HUES48 (cell line): Measurements from ENCODE around the gene PXDN.

Experiments
- H3K27ac ChIP-seq: one replicate; pipeline ENCODE4 v1.7.0; 2013; ENCODE audit warnings: low read depth, low read length, inconsistent platforms
- H3K27me3 ChIP-seq: 2 replicates; pipeline ENCODE4 v1.6.1; 2013; ENCODE audit warnings: mild to moderate bottlenecking, low read length; ENCODE audit not compliant: control insufficient read depth, insufficient read depth
- H3K36me3 ChIP-seq: 2 replicates; pipeline ENCODE4 v1.6.1; 2013; ENCODE audit warnings: low read length; ENCODE audit not compliant: control insufficient read depth, insufficient read depth
- H3K4me1 ChIP-seq: 2 replicates; pipeline ENCODE4 v1.6.1; 2013; ENCODE audit warnings: mild to moderate bottlenecking, low read length; ENCODE audit not compliant: control insufficient read depth, insufficient read depth
- H3K4me3 ChIP-seq: 2 replicates; pipeline ENCODE4 v1.5.1; 2013; ENCODE audit warnings: mild to moderate bottlenecking, low read depth, low read length
- H3K9ac ChIP-seq: 2 replicates; pipeline ENCODE4 v1.6.1; 2013; ENCODE audit warnings: mild to moderate bottlenecking, low read depth, low read length, moderate library complexity
- H3K9me3 ChIP-seq: 2 replicates; pipeline ENCODE4 v1.6.1; 2013; ENCODE audit warnings: low read length; ENCODE audit not compliant: control insufficient read depth, insufficient read depth

PXDN gene

GRCh38 chr2:1656326-1656960, 87.9 kb downstream of the PXDN start:
- Histone ChIP-seq H3K27me3 (no peaks in the 10 kb centered on the region), H3K4me1 (no peaks in the 10 kb centered on the region), H3K27ac (no peak overlapping the region), H3K9me3 (no peaks in the 10 kb centered on the region), H3K9ac (no peak overlapping the region), H3K4me3 (no peak overlapping the region), H3K36me3 (peaks cover 62% of the 10 kb centered on the region)

GRCh38 chr2:1655461-1655860, 88.9 kb downstream of the PXDN start:
- H3K4me1 ChIP-seq, result no peaks in the 10 kb centered on the region
- H3K9me3 ChIP-seq, result no peaks in the 10 kb centered on the region
- no peak overlapping the region for H3K9ac ChIP-seq
- H3K27ac ChIP-seq, result no peak overlapping the region
- peaks cover 60% of the 10 kb centered on the region for H3K36me3 ChIP-seq
- no peak overlapping the region for H3K4me3 ChIP-seq
- H3K27me3 ChIP-seq, result no peaks in the 10 kb centered on the region

DNA sequence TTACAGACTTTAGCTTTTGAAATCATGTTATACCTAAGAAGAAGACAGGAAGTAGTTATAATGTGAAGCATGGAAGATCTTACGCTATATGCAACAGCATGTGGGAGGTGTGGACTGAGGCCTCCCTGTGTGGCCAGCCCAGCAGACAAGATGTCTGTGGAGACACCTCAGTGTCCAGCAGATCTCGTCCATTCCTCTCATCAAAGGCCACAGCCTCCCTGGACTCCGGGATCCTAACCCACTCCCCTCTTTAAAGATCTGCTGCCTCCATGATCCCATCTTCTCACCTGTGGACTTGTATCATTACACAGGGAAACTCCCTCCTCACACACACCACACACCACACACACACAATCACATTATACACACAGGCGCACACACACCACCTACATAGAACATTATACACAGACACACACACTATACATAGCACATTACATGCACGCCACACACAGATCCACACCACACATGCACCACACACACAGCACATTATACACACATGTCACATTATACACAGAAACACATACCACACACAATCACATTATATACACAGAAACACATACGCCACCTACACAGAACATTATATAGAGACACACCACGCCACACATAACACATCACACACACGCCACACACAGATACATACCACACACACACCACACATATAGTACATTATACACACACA, 89.5 kb downstream of the PXDN start:
- Histone ChIP-seq H3K27me3 (no peaks in the 10 kb centered on the region), H3K4me3 (no peak overlapping the region), H3K27ac (no peak overlapping the region), H3K36me3 (peaks cover 60% of the 10 kb centered on the region), H3K9me3 (no peaks in the 10 kb centered on the region), H3K4me1 (no peaks in the 10 kb centered on the region), H3K9ac (no peak overlapping the region)

DNA sequence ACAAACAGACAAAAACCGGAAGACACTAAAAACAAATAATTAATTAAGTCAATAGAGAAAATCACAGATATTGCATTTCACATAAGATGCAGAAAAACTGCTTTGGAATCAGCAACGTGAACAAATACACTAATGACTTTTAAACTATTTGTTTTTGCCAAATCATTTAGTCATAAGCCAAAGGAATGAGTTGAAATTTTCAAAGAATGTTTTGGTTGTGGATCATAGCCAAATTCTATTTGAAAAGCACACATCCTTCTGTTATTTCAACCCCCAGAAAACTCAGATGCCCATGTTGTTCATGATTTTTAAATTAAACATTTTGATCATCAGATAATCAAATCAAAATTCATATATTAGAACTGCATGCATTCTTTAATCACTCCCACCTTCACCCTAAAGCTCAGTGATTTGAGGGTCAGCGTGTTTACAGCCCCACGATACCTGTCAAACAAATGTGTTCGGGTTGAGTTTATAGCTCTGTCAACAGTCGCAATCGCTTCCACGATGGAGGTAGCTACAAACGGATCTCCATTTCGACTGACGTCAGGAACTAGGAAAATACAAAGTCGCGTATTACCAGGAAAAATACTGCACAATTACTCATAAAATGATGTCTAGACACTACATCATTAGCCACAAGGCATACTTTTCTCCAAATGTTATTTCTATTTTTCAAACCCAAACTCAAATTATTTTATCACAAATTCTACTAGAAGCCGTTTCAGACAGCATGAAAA, 90.2 kb downstream of the PXDN start:
- peaks cover 58% of the 10 kb centered on the region for H3K36me3 ChIP-seq
- H3K27me3 ChIP-seq, result no peaks in the 10 kb centered on the region
- H3K9ac ChIP-seq, result no peak overlapping the region
- no peaks in the 10 kb centered on the region for H3K9me3 ChIP-seq
- H3K27ac ChIP-seq, result no peak overlapping the region
- H3K4me3 ChIP-seq, result no peak overlapping the region
- H3K4me1 ChIP-seq, result no peaks in the 10 kb centered on the region

DNA sequence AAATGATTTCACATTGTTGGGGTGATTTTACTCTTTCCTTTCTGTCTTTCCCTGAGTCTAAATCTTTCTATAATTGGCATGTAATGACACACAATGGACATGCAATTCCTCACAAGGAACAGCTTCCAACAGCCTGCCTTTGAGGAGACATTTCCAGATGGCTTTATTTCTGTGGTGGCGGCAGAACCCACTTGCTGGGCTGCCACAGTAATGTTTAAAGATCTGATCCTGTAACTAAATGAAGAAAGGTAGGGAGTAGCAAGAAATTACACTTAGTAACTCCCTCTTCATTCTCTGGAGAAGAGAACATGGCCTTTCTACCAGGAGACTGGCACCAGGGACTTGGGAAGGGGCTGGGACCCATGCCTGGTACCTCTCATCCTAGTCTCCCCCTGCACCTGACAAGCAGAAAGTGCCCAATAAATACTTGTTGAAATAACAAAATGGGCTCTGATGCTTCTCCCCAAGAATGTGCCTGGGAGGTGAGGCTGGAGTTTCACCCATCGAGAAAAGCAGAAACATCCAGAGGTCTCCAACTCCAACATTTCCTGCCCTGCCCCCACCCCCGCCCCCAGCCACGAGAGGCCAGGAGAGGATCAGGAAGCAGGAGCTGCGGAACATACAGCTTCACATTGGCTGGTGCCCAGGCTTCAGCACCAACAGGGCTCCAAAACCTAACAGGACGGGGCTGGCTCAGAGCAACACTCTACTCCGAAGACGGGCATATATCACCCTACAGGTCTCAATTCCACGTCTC, 92.1 kb downstream of the PXDN start:
- H3K27me3 ChIP-seq, result no peaks in the 10 kb centered on the region
- H3K4me1 ChIP-seq, result no peaks in the 10 kb centered on the region
- H3K9ac ChIP-seq, result no peak overlapping the region
- no peak overlapping the region for H3K4me3 ChIP-seq
- H3K36me3 ChIP-seq, result peaks cover 73% of the 10 kb centered on the region
- no peaks in the 10 kb centered on the region for H3K9me3 ChIP-seq
- H3K27ac ChIP-seq, result no peak overlapping the region

DNA sequence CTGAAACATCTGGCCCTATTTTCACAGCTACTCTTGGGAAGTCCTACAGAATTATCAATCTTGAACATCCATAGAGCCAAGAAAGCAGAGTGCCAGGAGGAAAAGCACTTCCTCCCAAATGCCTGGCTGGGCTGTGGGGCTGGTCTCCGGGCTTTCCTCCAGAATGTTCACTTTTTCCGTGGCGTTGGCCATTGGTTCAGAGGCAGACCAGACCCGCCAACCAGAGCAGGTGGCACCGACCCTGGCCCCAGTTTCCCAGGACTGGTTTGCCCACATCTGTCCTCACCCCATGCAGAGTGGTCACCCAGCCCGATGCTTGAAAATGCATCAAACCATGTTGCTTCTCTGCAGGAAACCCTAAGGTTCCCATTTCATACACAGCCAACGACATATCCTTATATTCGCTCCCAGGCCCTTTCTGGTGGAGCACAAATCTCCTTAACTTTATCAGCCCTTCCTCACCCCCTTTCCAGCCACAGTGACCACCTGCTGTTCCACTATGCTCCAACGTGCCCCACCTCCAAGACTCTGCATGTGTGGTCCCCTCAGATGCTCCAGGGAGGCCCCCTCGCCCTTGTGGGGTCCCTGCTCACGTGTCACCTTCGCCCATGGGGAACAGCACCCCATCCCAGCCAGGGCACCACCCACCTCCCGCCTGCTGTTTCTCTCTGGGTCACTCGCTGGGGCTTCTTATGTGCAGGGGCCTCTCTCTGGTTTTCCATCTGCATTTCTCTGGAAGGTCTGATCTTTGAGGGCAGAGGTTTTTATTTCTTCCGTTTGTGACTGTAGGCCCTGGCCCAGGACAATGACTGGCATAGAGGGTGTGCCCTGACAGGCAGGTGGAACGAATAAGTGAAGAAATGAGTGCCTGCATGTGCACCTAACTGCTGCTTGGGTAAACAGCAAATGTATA, 92.9 kb downstream of the PXDN start:
- H3K27me3 ChIP-seq, result no peaks in the 10 kb centered on the region
- no peak overlapping the region for H3K9ac ChIP-seq
- peaks cover 81% of the 10 kb centered on the region for H3K36me3 ChIP-seq

GRCh38 chr2:1650085-1650872, 94.0 kb downstream of the PXDN start:
- Histone ChIP-seq H3K27ac (no peak overlapping the region), H3K36me3 (peaks cover 90% of the 10 kb centered on the region)

More for the DNA sequence above, 92.9 kb downstream of the PXDN start:
- Histone ChIP-seq H3K4me1 (no peaks in the 10 kb centered on the region), H3K27ac (no peak overlapping the region), H3K9me3 (no peaks in the 10 kb centered on the region), H3K4me3 (no peak overlapping the region)

GRCh38 chr2:1649103-1650084, 94.9 kb downstream of the PXDN start:
- Histone ChIP-seq H3K27me3 (no peaks in the 10 kb centered on the region), H3K27ac (no peak overlapping the region), H3K4me1 (no peaks in the 10 kb centered on the region), H3K9me3 (no peaks in the 10 kb centered on the region), H3K9ac (no peak overlapping the region), H3K36me3 (peaks cover 91% of the 10 kb centered on the region), H3K4me3 (no peak overlapping the region)

More at GRCh38 chr2:1650085-1650872, 94.0 kb downstream of the PXDN start:
- H3K9me3 ChIP-seq, result no peaks in the 10 kb centered on the region
- H3K4me3 ChIP-seq, result no peak overlapping the region
- H3K4me1 ChIP-seq, result no peaks in the 10 kb centered on the region
- H3K27me3 ChIP-seq, result no peaks in the 10 kb centered on the region
- H3K9ac ChIP-seq, result no peak overlapping the region
